ENCODE results near the gene PRKCZ. TPM values are rescaled to one million over a fixed set of nuclear protein-coding genes. Genes with fewer than 3 reads are reported as not detected.
"Not testable (repeated sequence)": the region's sequence is repeated elsewhere in the genome, so short reads cannot be mapped to it uniquely, and the experiment has no call there.

Gene PRKCZ
- total RNA-seq, 4 donors from 2014 or later: 3.1 to 5.4 (median 4.7) TPM

GRCh38 chr1:2143814-2144500, 93.7 kb downstream of the PRKCZ start:
- DNase-seq (ENCODE audit: extremely low spot score): no peak
- Histone ChIP-seq H3K4me1 (no peaks in the 10 kb centered on the region), H3K27ac (replicated peaks in 1 of 4) (no peak overlapping the region), H3K36me3 (no peaks in the 10 kb centered on the region), H3K9me3 (no peaks in the 10 kb centered on the region), H3K4me3 (no peak overlapping the region), H3K27me3 (peaks cover 0 to 3% (median 0%) of the 10 kb centered on the region in 4 donors)
- WGBS: 93% methylated on average over 2 of the region's 30 CpGs
- TF ChIP-seq CTCF (IDR thresholded peaks at IDR 0.05) (no peak), POLR2A (IDR thresholded peaks at IDR 0.05; ENCODE audit: low read depth) (no peak), EP300 (IDR thresholded peaks at IDR 0.05) (no peak), POLR2AphosphoS5 (IDR thresholded peaks at IDR 0.05) (no peak)
- intact Hi-C loops (cut with DNase I): no loop called here

GRCh38 chr1:2144501-2145090, 94.4 kb downstream of the PRKCZ start:
- no peak overlapping the region for H3K4me3 ChIP-seq
- TF ChIP-seq POLR2AphosphoS5 (IDR thresholded peaks at IDR 0.05) (no peak), POLR2A (IDR thresholded peaks at IDR 0.05; ENCODE audit: low read depth) (no peak), CTCF (IDR thresholded peaks at IDR 0.05) (no peak), EP300 (IDR thresholded peaks at IDR 0.05) (no peak)
- 94% methylated on average over 6 of the region's 15 CpGs for WGBS
- H3K4me1 ChIP-seq: no peaks in the 10 kb centered on the region
- DNase-seq (ENCODE audit: extremely low spot score): no peak
- H3K27ac ChIP-seq (replicated peaks in 1 of 4): no peak overlapping the region
- no peaks in the 10 kb centered on the region for H3K9me3 ChIP-seq
- intact Hi-C loops (cut with DNase I): no loop called here
- peaks cover 0 to 3% (median 0%) of the 10 kb centered on the region in 4 donors for H3K27me3 ChIP-seq
- H3K36me3 ChIP-seq: no peaks in the 10 kb centered on the region

GRCh38 chr1:2145946-2146835, 96.0 kb downstream of the PRKCZ start:
- intact Hi-C loops (cut with DNase I): no loop called here
- Histone ChIP-seq H3K27ac (replicated peaks in 1 of 4) (no peak overlapping the region), H3K36me3 (no peaks in the 10 kb centered on the region), H3K27me3 (peaks cover 0 to 3% (median 0%) of the 10 kb centered on the region in 4 donors), H3K9me3 (no peaks in the 10 kb centered on the region), H3K4me1 (no peaks in the 10 kb centered on the region), H3K4me3 (no peak overlapping the region)
- no peak for DNase-seq (ENCODE audit: extremely low spot score)
- 85% methylated on average over 18 of the region's 19 CpGs for WGBS
- TF ChIP-seq CTCF (IDR thresholded peaks at IDR 0.05): no peak
- no peak for TF ChIP-seq POLR2AphosphoS5 (IDR thresholded peaks at IDR 0.05)
- no peak for TF ChIP-seq EP300 (IDR thresholded peaks at IDR 0.05)
- TF ChIP-seq POLR2A (IDR thresholded peaks at IDR 0.05; ENCODE audit: low read depth): no peak

- no peak overlapping the region for H3K27ac ChIP-seq (replicated peaks in 1 of 4)
- no peak for TF ChIP-seq POLR2A (IDR thresholded peaks at IDR 0.05; ENCODE audit: low read depth)
- TF ChIP-seq POLR2AphosphoS5 (IDR thresholded peaks at IDR 0.05): no peak
- TF ChIP-seq EP300 (IDR thresholded peaks at IDR 0.05): no peak
- TF ChIP-seq CTCF (IDR thresholded peaks at IDR 0.05): no peak
- intact Hi-C loops (cut with DNase I): no loop called here
- H3K27me3 ChIP-seq: peaks cover 0 to 3% (median 0%) of the 10 kb centered on the region in 4 donors
- H3K4me3 ChIP-seq: no peak overlapping the region
- no peaks in the 10 kb centered on the region for H3K9me3 ChIP-seq
- H3K4me1 ChIP-seq: no peaks in the 10 kb centered on the region
- 88% methylated on average over 11 of the region's 11 CpGs for WGBS
- no peak for DNase-seq (ENCODE audit: extremely low spot score)
- H3K36me3 ChIP-seq: no peaks in the 10 kb centered on the region
Observed at GRCh38 chr1:2146836-2147517, 96.8 kb downstream of the PRKCZ start.

- DNase-seq (ENCODE audit: extremely low spot score); H3K4me1 ChIP-seq; H3K27ac ChIP-seq (replicated peaks in 1 of 4); H3K36me3 ChIP-seq; H3K4me3 ChIP-seq; H3K9me3 ChIP-seq; intact Hi-C loops (cut with DNase I); H3K27me3 ChIP-seq: not testable (repeated sequence)
- 91% methylated on average over 5 of the region's 5 CpGs for WGBS
Observed at GRCh38 chr1:2147869-2148268, 97.7 kb downstream of the PRKCZ start.

Data from esophagus muscularis mucosa (tissue), 4 donors.